Mucosa of descending colon (tissue), 3 donors: ENCODE results near the gene SREBF2. TPM values are rescaled to one million over a fixed set of nuclear protein-coding genes. Genes with fewer than 3 reads are reported as not detected.

Experiments
- ATAC-seq: fragments of 200-7000 bp; cut with Tn5 transposase; one replicate; pipeline ENCODE4 v1.9.1; 2020; ENCODE audit warnings: mild to moderate bottlenecking, moderate library complexity
- DNase-seq, 3 donors: peaks; one replicate each; pipeline ENCODE4 v3.0.0-alpha.2; 2020
- H3K36me3 ChIP-seq: fragments of 200-600 bp; one replicate; pipeline ENCODE4 v1.8.0; 2021; ENCODE audit warnings: low read depth, mild to moderate bottlenecking
- H3K4me1 ChIP-seq: fragments of 200-600 bp; one replicate; pipeline ENCODE4 v1.8.0; 2021; ENCODE audit warnings: low read depth, mild to moderate bottlenecking
- H3K4me3 ChIP-seq: fragments of 200-600 bp; one replicate; pipeline ENCODE4 v1.8.0; 2021; ENCODE audit warnings: mild to moderate bottlenecking
- H3K9me3 ChIP-seq: fragments of 200-600 bp; one replicate; pipeline ENCODE4 v1.8.0; 2021; ENCODE audit warnings: mild to moderate bottlenecking
- intact Hi-C, 2 donors: fragments of 100-400 bp; cut with DNase I in 1 of 2; cut with micrococcal nuclease in 1 of 2; formaldehyde crosslinking; loops; one replicate each; pipeline versions ENCODE4 v1.11.0 to v1.11.1; 2022; cut with DNase I, micrococcal nuclease
- total RNA-seq, 3 donors: library from RNA; stranded (reverse); fragmentation: NEBNext Ultra II Directional in 2 of 3; extraction: Animal tissue kit (Norgen Biotek cat#: 25700) in 2 of 3; gene quantifications; one replicate each; pipeline versions ENCODE4 v1.2.1 to v1.2.4, GENCODE V29; 2021 to 2023
- TF ChIP-seq, protein P1 (sequence below): fragments of 200-600 bp; IDR thresholded peaks from one replicate; pipeline ENCODE4 v1.8.0; 2022; ENCODE audit warnings: antibody characterized with exemption, mild to moderate bottlenecking
- donor health status: DM: no; HTN: no; CAD: no; lungs with moderate emphysema.
- donor health status: DM: no; HTN: no; CAD: no.
- donor health status: DM: no; HTN: yes; CAD: no.

Gene SREBF2
- total RNA-seq, 3 donors from 2014 or later: 139 to 254 (median 169) TPM

DNA sequence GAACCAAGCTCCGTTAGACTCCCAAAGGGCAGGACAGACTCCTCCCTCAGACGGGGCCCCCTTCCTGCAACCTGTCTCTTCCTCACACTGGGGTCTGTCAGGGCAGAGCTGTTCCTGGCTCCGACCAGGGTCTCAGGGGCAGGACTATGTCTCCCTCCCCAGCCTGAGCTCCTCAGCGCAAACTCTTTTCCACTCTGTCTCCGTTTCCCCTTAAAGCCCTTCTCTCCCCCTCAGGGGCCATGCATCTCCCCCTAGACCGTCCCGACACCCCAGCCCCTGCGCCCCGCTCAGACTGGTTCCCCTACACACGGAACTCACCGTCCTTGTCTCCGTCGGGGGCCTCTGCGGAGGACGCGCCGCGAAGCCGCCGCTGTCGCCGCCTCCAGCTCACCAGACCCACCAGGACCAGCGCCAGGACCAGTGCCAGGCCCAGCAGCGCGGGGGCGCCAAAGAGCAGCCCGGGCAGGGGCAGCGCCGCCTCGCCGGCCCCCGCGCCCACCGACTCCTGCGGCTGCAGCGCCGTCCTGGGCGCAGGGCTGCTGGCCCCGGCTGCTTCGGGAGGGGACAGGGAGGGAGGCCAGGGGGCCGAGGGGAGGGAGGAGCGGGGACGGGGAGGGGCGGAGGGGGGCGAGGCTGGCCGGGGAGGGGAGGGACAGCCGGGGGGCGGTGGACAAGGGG, 93.0 kb downstream of the SREBF2 start:
- ATAC-seq: peak; percentile 87
- Histone ChIP-seq H3K9me3 (no peaks in the 10 kb centered on the region), H3K4me3 (no peak overlapping the region), H3K36me3 (no peaks in the 10 kb centered on the region), H3K4me1 (peaks cover 4% of the 10 kb centered on the region)
- DNase-seq: peak; percentile 82 to 89 (median 85)
- TF ChIP-seq, protein P1, sequence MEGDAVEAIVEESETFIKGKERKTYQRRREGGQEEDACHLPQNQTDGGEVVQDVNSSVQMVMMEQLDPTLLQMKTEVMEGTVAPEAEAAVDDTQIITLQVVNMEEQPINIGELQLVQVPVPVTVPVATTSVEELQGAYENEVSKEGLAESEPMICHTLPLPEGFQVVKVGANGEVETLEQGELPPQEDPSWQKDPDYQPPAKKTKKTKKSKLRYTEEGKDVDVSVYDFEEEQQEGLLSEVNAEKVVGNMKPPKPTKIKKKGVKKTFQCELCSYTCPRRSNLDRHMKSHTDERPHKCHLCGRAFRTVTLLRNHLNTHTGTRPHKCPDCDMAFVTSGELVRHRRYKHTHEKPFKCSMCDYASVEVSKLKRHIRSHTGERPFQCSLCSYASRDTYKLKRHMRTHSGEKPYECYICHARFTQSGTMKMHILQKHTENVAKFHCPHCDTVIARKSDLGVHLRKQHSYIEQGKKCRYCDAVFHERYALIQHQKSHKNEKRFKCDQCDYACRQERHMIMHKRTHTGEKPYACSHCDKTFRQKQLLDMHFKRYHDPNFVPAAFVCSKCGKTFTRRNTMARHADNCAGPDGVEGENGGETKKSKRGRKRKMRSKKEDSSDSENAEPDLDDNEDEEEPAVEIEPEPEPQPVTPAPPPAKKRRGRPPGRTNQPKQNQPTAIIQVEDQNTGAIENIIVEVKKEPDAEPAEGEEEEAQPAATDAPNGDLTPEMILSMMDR: peak; percentile 77
- intact Hi-C loops: no loop called here

DNA sequence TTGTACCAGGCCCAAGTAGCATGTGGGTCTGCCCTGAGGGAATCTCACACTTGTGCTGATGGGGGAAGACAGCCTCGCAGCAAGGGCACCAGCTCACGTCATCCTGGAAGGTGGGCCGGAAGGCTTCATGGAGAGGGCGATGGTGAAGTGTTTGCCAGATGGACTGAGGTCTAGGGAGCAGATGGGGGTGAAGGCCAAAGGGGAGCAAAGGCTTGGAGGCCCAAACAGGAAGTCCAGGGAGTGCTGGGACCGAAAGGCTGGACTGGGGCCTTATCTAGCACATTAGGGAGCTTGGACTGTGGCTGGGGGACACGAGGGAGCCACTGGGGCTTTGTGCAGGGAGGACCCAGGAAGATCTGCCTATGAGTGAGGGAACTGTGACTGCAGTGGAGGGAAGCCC, 94.9 kb downstream of the SREBF2 start:
- TF ChIP-seq, protein P1: no peak
- ATAC-seq: no peak
- Histone ChIP-seq H3K4me3 (no peak overlapping the region), H3K4me1 (peaks cover 4% of the 10 kb centered on the region), H3K9me3 (no peaks in the 10 kb centered on the region), H3K36me3 (no peaks in the 10 kb centered on the region)
- intact Hi-C loops: no loop called here
- no peak for DNase-seq

DNA sequence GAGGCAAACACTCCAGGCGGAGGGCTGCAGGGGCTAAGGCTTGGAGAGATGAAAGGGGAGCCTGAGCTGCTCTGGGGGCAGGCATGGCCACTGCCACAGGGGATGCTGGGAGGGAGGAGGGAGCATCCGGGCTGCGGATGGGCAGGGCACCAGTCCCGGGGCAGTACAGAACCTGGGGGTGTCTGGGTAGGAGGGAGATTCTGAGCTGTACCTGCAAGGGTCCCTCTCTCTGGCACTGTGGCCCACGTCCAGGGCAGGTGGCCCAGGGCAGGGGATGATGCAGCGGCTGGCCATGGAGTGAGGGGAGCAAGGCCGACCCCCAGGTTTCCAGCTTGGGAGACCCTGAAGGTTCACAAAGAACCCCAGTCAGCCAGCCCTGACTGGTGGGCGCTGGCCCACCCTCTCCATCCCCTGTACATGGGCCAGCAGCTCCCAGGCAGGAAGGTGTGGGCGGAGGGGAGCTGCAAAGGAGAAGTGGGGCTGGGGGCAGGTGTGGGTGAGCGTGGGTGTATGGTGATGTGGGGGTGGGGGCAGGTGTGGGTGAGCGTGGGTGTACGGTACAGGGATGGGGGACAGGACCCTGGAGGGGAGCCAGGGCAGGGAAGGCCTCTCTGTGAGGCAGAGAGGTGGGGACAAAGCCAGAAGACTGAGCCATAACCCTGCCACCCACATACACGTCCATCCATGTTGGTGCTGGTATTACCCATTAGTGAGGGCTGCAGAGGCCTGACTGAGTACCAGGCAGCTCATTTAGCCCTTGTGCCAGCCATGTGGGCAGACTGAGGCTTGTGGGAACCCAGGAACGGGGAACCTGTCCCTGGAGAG, 95.9 kb downstream of the SREBF2 start:
- peaks cover 4% of the 10 kb centered on the region for H3K4me1 ChIP-seq
- no peaks in the 10 kb centered on the region for H3K9me3 ChIP-seq
- no peak overlapping the region for H3K4me3 ChIP-seq
- no peaks in the 10 kb centered on the region for H3K36me3 ChIP-seq
- no peak for ATAC-seq
- intact Hi-C loops: no loop called here
- TF ChIP-seq, protein P1: no peak
- no peak for DNase-seq

DNA sequence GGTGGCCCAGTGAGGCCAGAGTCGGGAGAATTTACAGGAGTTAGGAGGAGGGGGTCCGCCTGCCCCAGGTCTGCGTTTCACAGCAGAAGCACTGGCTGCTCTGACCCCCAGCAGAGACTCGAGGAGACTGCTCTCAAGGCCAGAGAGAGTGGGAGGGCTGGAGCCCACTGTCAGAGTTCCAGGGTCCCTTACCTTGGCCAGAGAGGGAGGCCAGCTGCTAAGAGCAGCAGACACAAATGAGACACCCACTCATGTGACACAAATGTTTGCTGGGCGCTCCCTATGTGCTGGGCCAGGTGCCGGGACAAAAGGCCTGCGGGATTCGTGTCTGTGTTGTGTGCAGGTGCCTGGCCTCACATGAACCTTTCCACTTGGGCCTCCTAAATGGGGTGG, 96.5 kb downstream of the SREBF2 start:
- DNase-seq (no peak), ATAC-seq (no peak)
- no peaks in the 10 kb centered on the region for H3K9me3 ChIP-seq
- peaks cover 4% of the 10 kb centered on the region for H3K4me1 ChIP-seq
- intact Hi-C loops: no loop called here
- no peaks in the 10 kb centered on the region for H3K36me3 ChIP-seq
- no peak overlapping the region for H3K4me3 ChIP-seq
- TF ChIP-seq, protein P1: no peak

DNA sequence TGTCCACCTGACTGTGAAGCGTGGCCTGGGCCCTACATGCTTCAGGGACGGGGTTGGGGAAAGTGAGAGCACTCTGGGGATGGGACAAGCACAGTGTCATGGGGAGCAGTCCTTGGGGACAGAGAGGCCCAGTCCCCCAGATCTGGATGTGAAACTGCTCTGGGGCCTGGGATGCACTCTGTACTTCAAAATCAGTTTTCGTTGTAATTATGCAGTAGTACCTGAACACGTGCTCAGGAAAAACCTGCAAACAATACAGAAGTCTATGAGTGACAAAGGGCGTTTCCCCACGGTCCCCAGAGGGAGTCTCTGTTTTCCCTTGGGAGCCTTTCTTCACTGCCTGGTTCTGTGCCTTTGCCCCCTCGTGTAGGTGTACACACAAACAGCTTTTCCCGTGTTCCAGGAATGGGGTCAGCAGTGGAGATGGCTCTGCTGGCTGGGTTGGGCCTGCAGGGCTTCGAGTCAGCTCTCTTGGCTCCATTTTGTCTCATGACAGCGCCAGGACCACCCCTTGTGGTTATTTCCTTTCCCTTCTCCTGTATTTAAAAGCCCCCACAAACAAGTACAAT, 98.9 kb downstream of the SREBF2 start:
- Histone ChIP-seq H3K36me3 (no peaks in the 10 kb centered on the region), H3K4me3 (no peak overlapping the region), H3K9me3 (no peaks in the 10 kb centered on the region), H3K4me1 (no peaks in the 10 kb centered on the region)
- TF ChIP-seq, protein P1: no peak
- ATAC-seq: no peak
- intact Hi-C loops: no loop called here
- no peak for DNase-seq
